ENCODE measurements around the gene C2CD4B.

C2CD4B gene

DNA sequence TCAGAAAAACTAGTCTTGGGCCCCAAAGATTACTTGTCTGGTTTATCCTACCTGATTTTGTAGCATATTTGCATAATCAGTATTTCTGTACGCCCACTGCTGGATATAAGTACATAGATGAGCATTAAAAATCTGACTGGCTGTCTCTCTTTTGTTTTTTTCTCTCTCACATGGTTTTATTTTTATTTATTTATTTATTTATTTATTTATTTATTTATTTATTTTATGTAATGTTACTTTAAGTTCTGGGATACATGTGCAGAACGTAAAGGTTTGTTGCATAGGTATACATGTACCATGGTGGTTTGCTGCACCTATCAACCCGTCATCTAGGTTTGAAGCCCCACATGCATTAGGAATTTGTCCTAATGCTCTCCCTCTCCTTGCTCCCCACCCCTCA, 31.9 kb downstream of the C2CD4B start (continued):
- TF ChIP-seq, protein P1, sequence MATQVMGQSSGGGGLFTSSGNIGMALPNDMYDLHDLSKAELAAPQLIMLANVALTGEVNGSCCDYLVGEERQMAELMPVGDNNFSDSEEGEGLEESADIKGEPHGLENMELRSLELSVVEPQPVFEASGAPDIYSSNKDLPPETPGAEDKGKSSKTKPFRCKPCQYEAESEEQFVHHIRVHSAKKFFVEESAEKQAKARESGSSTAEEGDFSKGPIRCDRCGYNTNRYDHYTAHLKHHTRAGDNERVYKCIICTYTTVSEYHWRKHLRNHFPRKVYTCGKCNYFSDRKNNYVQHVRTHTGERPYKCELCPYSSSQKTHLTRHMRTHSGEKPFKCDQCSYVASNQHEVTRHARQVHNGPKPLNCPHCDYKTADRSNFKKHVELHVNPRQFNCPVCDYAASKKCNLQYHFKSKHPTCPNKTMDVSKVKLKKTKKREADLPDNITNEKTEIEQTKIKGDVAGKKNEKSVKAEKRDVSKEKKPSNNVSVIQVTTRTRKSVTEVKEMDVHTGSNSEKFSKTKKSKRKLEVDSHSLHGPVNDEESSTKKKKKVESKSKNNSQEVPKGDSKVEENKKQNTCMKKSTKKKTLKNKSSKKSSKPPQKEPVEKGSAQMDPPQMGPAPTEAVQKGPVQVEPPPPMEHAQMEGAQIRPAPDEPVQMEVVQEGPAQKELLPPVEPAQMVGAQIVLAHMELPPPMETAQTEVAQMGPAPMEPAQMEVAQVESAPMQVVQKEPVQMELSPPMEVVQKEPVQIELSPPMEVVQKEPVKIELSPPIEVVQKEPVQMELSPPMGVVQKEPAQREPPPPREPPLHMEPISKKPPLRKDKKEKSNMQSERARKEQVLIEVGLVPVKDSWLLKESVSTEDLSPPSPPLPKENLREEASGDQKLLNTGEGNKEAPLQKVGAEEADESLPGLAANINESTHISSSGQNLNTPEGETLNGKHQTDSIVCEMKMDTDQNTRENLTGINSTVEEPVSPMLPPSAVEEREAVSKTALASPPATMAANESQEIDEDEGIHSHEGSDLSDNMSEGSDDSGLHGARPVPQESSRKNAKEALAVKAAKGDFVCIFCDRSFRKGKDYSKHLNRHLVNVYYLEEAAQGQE (tag by site-specific recombination; IDR thresholded peaks at IDR 0.05) = peak; percentile 24; the same call in 1 of the 2 replicates
- TF ChIP-seq ZNF830 (tag by site-specific recombination; IDR thresholded peaks at IDR 0.05; ENCODE audit: low read depth) = no peak
- TF ChIP-seq ZNF266 (tag by site-specific recombination; IDR thresholded peaks at IDR 0.05; ENCODE audit: low read depth) = peak; percentile 50; the same call in 1 of the 2 replicates
- TF ChIP-seq ZNF777 (tag by site-specific recombination; IDR thresholded peaks at IDR 0.05; ENCODE audit: borderline replicate concordance) = no peak
- no peak for TF ChIP-seq ZNF660 (tag by site-specific recombination; IDR thresholded peaks at IDR 0.05)
- TF ChIP-seq ZNF157 (tag by site-specific recombination; IDR thresholded peaks at IDR 0.05) = no peak
- TF ChIP-seq ZNF112 (tag by site-specific recombination; IDR thresholded peaks at IDR 0.05) = no peak
- TF ChIP-seq, protein P2, sequence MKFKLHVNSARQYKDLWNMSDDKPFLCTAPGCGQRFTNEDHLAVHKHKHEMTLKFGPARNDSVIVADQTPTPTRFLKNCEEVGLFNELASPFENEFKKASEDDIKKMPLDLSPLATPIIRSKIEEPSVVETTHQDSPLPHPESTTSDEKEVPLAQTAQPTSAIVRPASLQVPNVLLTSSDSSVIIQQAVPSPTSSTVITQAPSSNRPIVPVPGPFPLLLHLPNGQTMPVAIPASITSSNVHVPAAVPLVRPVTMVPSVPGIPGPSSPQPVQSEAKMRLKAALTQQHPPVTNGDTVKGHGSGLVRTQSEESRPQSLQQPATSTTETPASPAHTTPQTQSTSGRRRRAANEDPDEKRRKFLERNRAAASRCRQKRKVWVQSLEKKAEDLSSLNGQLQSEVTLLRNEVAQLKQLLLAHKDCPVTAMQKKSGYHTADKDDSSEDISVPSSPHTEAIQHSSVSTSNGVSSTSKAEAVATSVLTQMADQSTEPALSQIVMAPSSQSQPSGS (tag by site-specific recombination; IDR thresholded peaks at IDR 0.05; ENCODE audit: low read depth) = no peak
- TF ChIP-seq, protein P3, sequence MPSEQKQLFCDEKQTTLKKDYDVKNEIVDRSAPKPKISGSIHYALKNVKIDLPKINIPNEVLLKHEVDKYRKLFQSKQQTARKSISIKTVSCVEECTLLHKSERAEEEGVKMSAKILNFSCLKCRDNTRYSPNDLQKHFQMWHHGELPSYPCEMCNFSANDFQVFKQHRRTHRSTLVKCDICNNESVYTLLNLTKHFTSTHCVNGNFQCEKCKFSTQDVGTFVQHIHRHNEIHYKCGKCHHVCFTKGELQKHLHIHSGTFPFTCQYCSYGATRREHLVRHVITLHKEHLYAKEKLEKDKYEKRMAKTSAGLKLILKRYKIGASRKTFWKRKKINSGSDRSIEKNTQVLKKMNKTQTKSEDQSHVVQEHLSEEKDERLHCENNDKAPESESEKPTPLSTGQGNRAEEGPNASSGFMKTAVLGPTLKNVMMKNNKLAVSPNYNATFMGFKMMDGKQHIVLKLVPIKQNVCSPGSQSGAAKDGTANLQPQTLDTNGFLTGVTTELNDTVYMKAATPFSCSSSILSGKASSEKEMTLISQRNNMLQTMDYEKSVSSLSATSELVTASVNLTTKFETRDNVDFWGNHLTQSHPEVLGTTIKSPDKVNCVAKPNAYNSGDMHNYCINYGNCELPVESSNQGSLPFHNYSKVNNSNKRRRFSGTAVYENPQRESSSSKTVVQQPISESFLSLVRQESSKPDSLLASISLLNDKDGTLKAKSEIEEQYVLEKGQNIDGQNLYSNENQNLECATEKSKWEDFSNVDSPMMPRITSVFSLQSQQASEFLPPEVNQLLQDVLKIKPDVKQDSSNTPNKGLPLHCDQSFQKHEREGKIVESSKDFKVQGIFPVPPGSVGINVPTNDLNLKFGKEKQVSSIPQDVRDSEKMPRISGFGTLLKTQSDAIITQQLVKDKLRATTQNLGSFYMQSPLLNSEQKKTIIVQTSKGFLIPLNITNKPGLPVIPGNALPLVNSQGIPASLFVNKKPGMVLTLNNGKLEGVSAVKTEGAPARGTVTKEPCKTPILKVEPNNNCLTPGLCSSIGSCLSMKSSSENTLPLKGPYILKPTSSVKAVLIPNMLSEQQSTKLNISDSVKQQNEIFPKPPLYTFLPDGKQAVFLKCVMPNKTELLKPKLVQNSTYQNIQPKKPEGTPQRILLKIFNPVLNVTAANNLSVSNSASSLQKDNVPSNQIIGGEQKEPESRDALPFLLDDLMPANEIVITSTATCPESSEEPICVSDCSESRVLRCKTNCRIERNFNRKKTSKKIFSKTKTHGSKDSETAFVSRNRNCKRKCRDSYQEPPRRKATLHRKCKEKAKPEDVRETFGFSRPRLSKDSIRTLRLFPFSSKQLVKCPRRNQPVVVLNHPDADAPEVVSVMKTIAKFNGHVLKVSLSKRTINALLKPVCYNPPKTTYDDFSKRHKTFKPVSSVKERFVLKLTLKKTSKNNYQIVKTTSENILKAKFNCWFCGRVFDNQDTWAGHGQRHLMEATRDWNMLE (tag by site-specific recombination; conservative IDR thresholded peaks at IDR 0.05; ENCODE audit: low read depth) = peak; percentile 78; the same call in 1 of the 2 replicates
- TF ChIP-seq ZNF140 (tag by site-specific recombination; IDR thresholded peaks at IDR 0.05) = peak; percentile 26; the same call in 1 of the 2 replicates
- no peak for TF ChIP-seq ZIC2 (tag by site-specific recombination; IDR thresholded peaks at IDR 0.05)
- TF ChIP-seq BCL11A (tag by site-specific recombination; IDR thresholded peaks at IDR 0.05; ENCODE audit: low read depth) = no peak
- TF ChIP-seq, protein P4, sequence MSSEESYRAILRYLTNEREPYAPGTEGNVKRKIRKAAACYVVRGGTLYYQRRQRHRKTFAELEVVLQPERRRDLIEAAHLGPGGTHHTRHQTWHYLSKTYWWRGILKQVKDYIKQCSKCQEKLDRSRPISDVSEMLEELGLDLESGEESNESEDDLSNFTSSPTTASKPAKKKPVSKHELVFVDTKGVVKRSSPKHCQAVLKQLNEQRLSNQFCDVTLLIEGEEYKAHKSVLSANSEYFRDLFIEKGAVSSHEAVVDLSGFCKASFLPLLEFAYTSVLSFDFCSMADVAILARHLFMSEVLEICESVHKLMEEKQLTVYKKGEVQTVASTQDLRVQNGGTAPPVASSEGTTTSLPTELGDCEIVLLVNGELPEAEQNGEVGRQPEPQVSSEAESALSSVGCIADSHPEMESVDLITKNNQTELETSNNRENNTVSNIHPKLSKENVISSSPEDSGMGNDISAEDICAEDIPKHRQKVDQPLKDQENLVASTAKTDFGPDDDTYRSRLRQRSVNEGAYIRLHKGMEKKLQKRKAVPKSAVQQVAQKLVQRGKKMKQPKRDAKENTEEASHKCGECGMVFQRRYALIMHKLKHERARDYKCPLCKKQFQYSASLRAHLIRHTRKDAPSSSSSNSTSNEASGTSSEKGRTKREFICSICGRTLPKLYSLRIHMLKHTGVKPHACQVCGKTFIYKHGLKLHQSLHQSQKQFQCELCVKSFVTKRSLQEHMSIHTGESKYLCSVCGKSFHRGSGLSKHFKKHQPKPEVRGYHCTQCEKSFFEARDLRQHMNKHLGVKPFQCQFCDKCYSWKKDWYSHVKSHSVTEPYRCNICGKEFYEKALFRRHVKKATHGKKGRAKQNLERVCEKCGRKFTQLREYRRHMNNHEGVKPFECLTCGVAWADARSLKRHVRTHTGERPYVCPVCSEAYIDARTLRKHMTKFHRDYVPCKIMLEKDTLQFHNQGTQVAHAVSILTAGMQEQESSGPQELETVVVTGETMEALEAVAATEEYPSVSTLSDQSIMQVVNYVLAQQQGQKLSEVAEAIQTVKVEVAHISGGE (tag by site-specific recombination; conservative IDR thresholded peaks at IDR 0.05; ENCODE audit: low read depth) = peak; percentile 69
- no peak for TF ChIP-seq ZNF121 (tag by site-specific recombination; IDR thresholded peaks at IDR 0.05)
- TF ChIP-seq HOXC10 (CRISPR knock-in tag; IDR thresholded peaks at IDR 0.05) = no peak
- no peak for TF ChIP-seq ZNF530 (tag by site-specific recombination; IDR thresholded peaks at IDR 0.05; ENCODE audit: low read depth)
- TF ChIP-seq KLF1 (tag by site-specific recombination; IDR thresholded peaks at IDR 0.05) = no peak
- TF ChIP-seq RBAK (tag by site-specific recombination; IDR thresholded peaks at IDR 0.05) = no peak
- no peak for TF ChIP-seq ZNF341 (tag by site-specific recombination; IDR thresholded peaks at IDR 0.05; ENCODE audit: low read depth)
- 0 out of 2 replicates have a peak, but pooled peaks have one; percentile 32 for TF ChIP-seq ZXDB (tag by site-specific recombination; IDR thresholded peaks at IDR 0.05)
- no peak for TF ChIP-seq FEZF1 (tag by site-specific recombination; IDR thresholded peaks at IDR 0.05)
- TF ChIP-seq, protein P5, sequence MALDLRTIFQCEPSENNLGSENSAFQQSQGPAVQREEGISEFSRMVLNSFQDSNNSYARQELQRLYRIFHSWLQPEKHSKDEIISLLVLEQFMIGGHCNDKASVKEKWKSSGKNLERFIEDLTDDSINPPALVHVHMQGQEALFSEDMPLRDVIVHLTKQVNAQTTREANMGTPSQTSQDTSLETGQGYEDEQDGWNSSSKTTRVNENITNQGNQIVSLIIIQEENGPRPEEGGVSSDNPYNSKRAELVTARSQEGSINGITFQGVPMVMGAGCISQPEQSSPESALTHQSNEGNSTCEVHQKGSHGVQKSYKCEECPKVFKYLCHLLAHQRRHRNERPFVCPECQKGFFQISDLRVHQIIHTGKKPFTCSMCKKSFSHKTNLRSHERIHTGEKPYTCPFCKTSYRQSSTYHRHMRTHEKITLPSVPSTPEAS (tag by site-specific recombination; IDR thresholded peaks at IDR 0.05) = no peak
- TF ChIP-seq TRIM28 (IDR thresholded peaks at IDR 0.05; ENCODE audit: borderline replicate concordance, low read length) = no peak
- no peak for TF ChIP-seq ZNF677 (tag by site-specific recombination; IDR thresholded peaks at IDR 0.05)
- TF ChIP-seq ZNF621 (tag by site-specific recombination; IDR thresholded peaks at IDR 0.05) = no peak
- peak; percentile 45; the same call in 1 of the 2 replicates for TF ChIP-seq ZBTB8A (tag by site-specific recombination; IDR thresholded peaks at IDR 0.05)

Data from HEK293 (cell line).